Measurements from ENCODE around the gene WDR4.
"Not testable (repeated sequence)": the region's sequence is repeated elsewhere in the genome, so short reads cannot be mapped to it uniquely, and the experiment has no call there.

The WDR4 gene

GRCh38 chr21:42878678-42878992, 704 bp downstream of the WDR4 start:
- DNase-seq (ENCODE audit: low spot score) = no peak

DNA sequence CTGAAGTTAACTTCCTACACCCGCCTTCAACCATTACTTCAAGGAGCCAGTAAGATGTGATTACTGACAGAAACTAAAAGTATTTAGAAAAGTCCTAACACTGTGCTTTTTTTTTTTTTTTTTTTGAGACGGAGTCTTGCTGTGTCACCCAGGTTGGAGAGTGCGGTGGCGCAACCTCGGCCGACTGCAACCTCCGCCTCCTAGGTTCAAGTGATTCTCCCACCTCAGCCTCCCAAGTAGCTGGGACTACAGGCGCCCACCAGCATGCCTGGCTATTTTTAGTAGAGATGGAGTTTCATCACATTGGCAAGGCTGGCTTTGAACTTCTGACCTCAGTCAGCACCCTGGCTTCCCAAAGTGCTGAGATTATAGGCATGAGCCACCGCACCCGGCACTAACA, 3.5 kb downstream of the WDR4 start:
- not testable (repeated sequence) for DNase-seq (ENCODE audit: low spot score)

DNA sequence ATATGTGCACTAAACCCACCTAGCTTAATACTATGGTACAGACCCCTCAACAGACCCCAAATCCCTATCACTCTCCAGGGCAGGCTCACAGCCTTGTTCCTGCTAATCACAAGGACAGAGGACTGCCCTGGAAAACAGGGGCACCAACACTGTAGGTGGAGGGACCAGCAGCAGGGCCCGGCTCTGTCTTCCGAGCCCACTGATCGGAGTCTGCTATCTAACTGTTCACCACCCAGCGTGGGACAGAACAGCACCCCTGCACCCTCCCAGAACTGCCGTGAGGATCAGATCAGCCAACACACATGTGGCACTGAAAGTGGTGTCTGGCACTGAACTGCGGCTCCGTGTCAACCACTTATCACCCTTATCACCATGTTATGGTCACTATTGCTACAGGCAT, 6.2 kb downstream of the WDR4 start:
- DNase-seq (ENCODE audit: low spot score) = no peak

GRCh38 chr21:42868196-42868595, 11.1 kb downstream of the WDR4 start:
- no peak for DNase-seq (ENCODE audit: low spot score)

DNA sequence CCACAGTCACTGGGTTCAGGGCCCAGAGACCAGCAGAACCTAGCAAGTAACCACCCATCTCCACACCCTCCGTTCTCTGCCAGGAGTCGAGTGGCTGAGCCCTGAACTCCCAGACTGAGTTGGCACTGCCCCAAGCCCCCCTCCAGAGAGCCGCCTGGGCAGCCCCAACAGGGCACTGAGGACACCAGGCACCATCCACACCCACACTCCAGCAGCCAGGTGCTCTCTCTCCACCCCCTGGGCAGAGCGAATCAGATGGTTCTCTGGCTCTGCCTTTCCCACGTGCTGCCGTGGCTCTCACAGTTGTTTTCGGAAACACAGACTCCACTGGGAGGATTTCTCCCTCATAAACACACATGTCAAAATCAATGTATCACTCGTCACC, 13.6 kb downstream of the WDR4 start:
- DNase-seq (ENCODE audit: low spot score) = no peak

DNA sequence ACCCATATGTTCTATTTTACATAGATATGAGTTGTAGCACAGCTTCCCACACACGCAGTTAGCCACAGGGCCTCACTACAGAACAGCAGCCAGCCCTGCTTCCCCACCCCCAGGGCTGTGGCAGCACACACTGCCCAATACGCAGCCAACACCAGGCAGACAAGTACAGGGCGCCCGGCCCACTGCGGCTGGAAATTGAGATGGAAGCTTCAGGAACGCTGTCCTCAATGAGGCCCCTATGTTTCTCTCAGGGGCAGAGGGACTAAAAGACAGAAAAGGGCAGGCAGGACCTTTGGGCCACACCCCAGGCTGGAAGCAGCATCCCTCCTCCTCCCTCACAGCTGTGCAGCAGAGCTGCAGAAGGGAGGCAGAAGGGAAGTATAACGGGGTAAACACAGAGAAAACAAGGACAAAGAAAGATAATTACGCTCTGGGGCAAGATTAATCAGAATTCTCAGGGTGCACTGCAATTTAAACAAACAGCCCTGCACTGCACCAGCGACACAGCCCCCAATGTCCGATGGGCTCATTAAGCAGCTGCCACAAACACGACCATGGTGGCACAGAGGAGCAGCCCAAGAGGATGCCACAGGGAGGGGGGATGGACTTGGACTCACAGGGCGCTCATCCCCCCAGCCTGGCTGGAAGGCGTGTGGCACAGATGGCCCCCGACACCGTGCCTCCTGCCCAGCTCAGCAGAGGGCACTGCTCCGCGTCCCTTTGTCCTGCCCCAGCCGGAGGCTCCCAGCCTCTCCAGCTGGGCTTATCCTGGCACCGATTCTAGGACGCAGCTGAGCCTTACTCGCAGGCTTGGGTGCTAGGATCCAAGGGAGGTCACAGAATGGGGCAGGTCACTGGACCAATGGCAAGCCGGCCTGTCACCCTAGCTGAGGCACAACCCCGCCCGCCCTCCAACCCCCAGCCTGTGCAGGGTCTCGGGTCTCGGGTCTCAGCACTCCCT, 14.2 kb downstream of the WDR4 start:
- no peak for DNase-seq (ENCODE audit: low spot score)

DNA sequence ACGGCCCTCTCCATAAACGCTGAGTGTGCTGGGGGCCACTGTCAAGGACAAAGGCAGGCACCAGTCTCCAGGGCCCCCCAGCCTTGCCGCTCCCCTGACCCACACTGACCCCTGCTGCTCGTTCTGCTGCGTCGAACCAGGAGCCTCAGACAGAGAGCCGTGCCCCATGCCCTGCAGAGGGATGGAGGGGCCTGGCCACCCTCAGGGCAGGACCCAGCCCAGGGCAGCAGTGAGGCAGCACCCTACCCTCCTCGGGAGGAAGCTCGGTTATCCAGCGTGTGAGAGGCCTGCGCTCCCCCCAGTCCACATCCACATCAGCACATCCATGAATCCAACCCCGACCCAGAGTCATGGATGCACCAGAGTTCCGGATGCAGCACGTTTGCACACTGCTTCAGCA, 15.1 kb downstream of the WDR4 start:
- no peak for DNase-seq (ENCODE audit: low spot score)

DNA sequence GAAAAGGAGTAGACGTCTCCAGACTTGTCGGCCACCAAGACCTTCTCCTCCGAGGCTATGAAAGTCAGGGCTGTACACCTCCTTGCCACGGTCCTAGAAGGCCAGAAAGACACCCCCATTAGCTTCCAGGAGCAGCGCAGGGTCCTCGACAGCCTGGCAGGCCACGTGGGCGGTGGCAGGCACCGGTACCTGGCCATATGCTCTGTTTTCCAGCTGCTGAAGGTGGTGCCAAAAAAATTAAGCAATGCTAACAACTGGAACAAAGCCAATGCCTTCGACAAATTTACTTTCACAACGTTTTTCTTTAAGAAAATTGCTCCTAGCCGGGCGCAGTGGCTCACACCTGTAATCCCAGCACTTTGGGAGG, 15.9 kb downstream of the WDR4 start:
- DNase-seq (ENCODE audit: low spot score) = no peak

- DNase-seq (ENCODE audit: low spot score) = no peak
Observed at GRCh38 chr21:42862774-42863503, 16.4 kb downstream of the WDR4 start.

GRCh38 chr21:42861848-42862400, 17.4 kb downstream of the WDR4 start:
- DNase-seq (ENCODE audit: low spot score) = no peak

GRCh38 chr21:42861311-42861847, 18.0 kb downstream of the WDR4 start:
- DNase-seq (ENCODE audit: low spot score) = no peak

DNA sequence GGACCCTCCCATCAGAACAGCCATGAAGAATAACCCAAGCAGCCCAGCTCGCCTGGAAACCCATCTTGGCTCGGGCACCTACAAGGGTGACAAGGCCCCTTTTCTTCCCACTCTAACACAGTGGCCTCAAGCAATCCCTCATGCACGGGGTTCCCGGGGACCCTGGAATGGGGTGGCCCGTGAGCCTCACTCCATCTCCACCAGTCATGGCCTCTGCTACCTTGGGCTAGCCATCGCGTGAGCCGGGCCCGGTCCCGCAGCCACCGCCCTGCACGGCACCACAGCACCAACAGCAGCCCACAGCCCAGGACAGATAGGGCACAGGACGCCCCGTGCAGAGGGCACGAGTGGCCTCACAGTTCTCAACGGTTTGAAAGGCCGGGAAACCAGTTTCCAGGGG, 19.0 kb downstream of the WDR4 start:
- DNase-seq (ENCODE audit: low spot score) = no peak

DNA sequence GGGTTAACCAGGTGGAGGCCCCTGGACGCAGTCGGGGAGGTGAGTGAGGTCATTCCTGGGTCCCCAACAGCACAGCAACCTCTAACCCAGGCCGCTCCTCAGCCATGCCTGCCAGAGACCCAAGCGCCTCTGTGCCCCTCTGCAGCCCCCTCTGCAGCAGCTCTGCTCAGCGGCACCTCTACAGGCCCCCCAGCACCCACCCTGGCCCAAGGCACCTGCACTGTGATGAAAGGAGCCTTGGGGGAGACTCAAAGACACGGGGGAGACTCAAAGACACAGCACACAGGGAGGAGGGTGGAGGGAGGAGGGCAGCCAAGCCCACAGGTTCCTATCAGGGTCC, 19.5 kb downstream of the WDR4 start:
- no peak for DNase-seq (ENCODE audit: low spot score)

DNA sequence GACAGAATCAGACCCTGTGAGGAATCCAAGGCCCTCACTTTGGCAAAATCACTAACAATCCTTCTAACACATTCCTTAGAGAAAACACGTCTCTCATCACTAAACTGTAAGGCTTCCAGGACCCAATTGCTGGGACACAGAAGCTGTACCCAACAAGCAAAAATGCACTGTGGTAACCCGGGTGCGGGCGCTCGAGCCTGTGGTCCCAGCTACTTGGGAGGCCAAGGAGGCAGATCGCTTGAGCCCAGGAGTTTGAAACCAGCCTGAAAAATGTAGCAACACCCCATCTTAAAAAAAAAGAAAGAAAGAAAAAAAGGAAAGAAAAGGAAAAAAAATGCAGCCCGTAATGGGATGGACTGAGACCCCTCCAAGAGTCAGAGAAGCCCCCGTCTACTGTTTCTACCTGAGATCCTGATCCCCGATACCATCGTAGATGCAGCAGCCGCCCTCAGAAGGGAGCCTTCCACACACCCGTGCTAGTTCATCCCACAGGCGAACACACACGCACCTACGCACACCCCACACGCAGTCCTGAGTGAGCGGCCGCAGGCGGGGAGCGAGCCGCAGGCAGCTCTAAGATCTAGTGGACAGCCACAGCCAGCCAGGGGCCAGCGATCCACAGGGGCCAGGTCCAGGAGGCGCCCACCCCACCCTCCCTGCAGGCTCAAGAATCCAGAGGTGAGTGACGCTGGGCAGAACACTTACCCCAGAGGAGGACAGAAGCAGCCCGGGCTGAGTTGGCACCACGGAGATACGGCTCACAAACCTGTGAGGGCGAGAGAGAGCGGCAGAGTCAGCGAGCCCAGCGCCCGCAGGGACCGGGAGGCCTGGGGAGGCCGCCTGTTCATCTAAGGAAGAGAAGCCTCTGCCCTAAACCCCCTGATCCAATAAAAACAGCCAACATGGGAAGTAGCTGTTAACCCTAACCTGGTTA, 20.1 kb downstream of the WDR4 start:
- no peak for DNase-seq (ENCODE audit: low spot score)

GRCh38 chr21:42858185-42858847, 21.0 kb downstream of the WDR4 start:
- DNase-seq (ENCODE audit: low spot score) = no peak

GRCh38 chr21:42857216-42857615, 22.1 kb downstream of the WDR4 start:
- no peak for DNase-seq (ENCODE audit: low spot score)

DNA sequence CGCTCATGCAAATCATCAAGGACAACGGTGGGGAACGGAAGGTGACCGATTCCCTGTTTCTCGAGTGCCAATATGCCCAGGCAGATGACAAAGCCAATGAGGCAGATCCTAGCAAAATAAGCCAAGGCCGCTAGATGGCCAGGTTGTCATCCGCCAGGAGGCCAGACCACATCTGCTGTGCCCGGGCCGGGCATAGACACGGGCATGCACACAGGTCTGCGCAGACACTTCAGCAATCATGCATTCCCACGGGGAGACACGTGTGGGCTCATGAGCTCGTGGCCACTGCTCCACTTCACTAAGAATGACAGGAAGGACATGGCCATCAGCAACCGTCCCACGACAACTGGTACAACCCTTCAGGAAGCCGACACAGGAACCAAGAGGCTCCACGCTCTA, 23.4 kb downstream of the WDR4 start:
- DNase-seq (ENCODE audit: low spot score) = no peak

GRCh38 chr21:42855171-42855936, 24.0 kb downstream of the WDR4 start:
- no peak for DNase-seq (ENCODE audit: low spot score)

DNA sequence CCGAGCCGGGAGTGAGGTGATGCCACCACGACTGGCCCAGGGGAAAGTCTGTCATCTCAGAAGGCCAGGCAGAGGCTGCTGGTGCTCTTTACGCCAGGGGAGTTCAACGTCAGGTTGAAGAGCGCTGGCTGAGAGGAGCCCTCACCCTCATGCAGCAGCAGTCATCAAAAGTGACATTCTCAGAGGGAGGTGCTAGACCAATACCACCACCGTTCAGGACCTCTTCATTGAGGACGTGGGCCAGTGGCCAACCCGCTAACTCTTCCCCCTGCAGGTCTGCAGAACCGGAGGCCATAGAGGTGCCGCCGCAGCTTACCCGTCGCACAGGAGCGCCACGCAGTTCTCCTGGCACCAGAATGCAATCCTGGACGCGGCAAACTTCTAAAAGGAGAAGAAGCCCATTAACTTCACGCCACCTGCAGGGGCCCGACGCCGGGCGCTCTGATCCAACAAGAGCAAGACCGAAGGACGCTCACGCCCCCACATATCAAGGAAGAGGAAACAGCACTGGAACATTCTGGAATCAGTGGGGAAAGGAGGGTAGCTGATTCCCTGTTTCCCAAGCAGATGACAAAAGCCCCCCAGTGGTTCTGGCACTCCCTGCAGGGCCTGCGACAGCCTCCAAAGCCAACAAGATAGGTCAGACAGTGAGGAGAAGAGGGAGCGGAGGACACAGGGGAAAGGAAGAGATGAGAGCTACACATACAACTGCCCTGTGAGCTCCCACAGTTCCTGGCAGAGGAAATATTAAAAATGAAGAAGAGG, 24.9 kb downstream of the WDR4 start:
- no peak for DNase-seq (ENCODE audit: low spot score)

DNA sequence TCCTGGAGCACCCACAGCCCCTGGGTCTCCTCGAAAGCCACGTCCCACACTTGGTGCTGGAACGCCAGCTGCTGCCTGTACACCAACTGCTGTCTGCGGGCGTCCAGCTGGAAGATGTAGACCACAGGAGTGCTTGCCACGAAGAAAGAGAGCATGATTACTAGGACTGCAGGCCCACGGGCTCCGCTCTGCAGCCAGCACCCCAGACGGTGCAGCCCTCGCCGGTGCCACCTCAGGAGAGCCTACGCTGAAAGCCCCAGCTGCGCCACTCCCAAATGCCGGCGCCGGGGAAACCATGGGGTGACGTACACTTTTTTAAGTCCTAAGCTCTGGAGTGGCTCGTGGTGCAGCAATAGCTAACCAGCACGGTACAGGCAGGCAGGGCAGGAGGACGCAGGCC, 25.7 kb downstream of the WDR4 start:
- DNase-seq (ENCODE audit: low spot score) = no peak

Measured in ecto neural progenitor cell (in vitro differentiated cells).